HepG2 (cell line): ENCODE results near the gene ZNF181. TPM values are rescaled to one million over a fixed set of nuclear protein-coding genes. Genes with fewer than 3 reads are reported as not detected.
A peak's percentile ranks its signal among the peaks of the same experiment; 100 is the strongest.

ENCODE experiments used
- CENPT ChIP-seq: sonication (generic); formaldehyde crosslinking; IDR thresholded peaks from 2 replicates; pipeline ENCODE4 v1.8.0; 2022; ENCODE audit warnings: low read depth, mild to moderate bottlenecking, moderate library complexity, missing genetic modification reagents
- DMTF1 ChIP-seq: sonication (generic); formaldehyde crosslinking; IDR thresholded peaks from 2 replicates; pipeline ENCODE4 v1.4.0; 2020; ENCODE audit warnings: mild to moderate bottlenecking, missing genetic modification reagents
- ELF3 ChIP-seq: IDR thresholded peaks from 2 replicates; pipeline ENCODE4 v1.6.1; 2016; ENCODE audit warnings: missing genetic modification reagents, missing compliant biosample characterization
- MYC ChIP-seq: sonication (generic); formaldehyde crosslinking; IDR thresholded peaks from 2 replicates; pipeline ENCODE4 v1.9.0; 2021; ENCODE audit warnings: missing genetic modification reagents, borderline replicate concordance
- STAG1 ChIP-seq: sonication (generic); formaldehyde crosslinking; IDR thresholded peaks from 2 replicates; pipeline ENCODE4 v1.4.0; 2020; ENCODE audit warnings: missing genetic modification reagents
- ZBTB39 ChIP-seq: sonication (generic); formaldehyde crosslinking; IDR thresholded peaks from 2 replicates; pipeline ENCODE4 v1.5.0; 2020; ENCODE audit warnings: missing genetic modification reagents
- ZGPAT ChIP-seq: IDR thresholded peaks from 2 replicates; pipeline ENCODE4 v1.6.1; 2016; ENCODE audit warnings: mild to moderate bottlenecking
- ZNF230 ChIP-seq: sonication (generic); formaldehyde crosslinking; IDR thresholded peaks from 2 replicates; pipeline ENCODE4 v1.4.0; 2020; ENCODE audit warnings: mild to moderate bottlenecking, missing genetic modification reagents
- ZNF326 ChIP-seq: sonication (generic); formaldehyde crosslinking; IDR thresholded peaks from 2 replicates; pipeline ENCODE4 v1.4.0; 2020; ENCODE audit warnings: missing genetic modification reagents, borderline replicate concordance
- ZNF576 ChIP-seq: sonication (generic); formaldehyde crosslinking; IDR thresholded peaks from 2 replicates; pipeline ENCODE4 v1.4.0; 2020; ENCODE audit warnings: mild to moderate bottlenecking, missing genetic modification reagents
- ZNF816 ChIP-seq: sonication (generic); formaldehyde crosslinking; IDR thresholded peaks from 2 replicates; pipeline ENCODE4 v1.8.0; 2022; ENCODE audit warnings: missing genetic modification reagents, mild to moderate bottlenecking, borderline replicate concordance
- polyA plus RNA-seq, 8 experiments: library from polyadenylated mRNA; depleted of rRNA in 3 of 8; stranded (reverse) in 7 of 8; unstranded in 1 of 8; fragments of >200 nt; fragmentation: Illumina TruSeq in 4 of 8; extraction: Trizol in 4 of 8; gene quantifications; 2 replicates each; pipeline versions ENCODE4 v1.2.1 to v1.2.3, GENCODE V29; 2011 to 2016; ENCODE audit warnings: low read depth in 4 of 8, missing spikeins in 1 of 8, mixed read lengths in 1 of 8; ENCODE audit not compliant: insufficient read depth in 1 of 8
- total RNA-seq, 5 experiments: library from RNA; depleted of rRNA; stranded (reverse); fragments of >200 nt; fragmentation: Illumina TruSeq; extraction: Trizol; gene quantifications; 2 replicates each; pipeline ENCODE4 v1.2.3, GENCODE V29; 2016; ENCODE audit warnings: low read depth in 1 of 5
- TF ChIP-seq, protein P1 (sequence below): sonication (generic); formaldehyde crosslinking; IDR thresholded peaks from 2 replicates; pipeline ENCODE4 v1.5.0; 2020; ENCODE audit warnings: mild to moderate bottlenecking, missing genetic modification reagents
- TF ChIP-seq, protein P2 (sequence below): sonication (generic); formaldehyde crosslinking; IDR thresholded peaks from 2 replicates; pipeline ENCODE4 v1.5.0; 2020; ENCODE audit warnings: mild to moderate bottlenecking, missing genetic modification reagents

Gene ZNF181
- total and polyA plus RNA-seq, 2 of the 13 experiments (the other 11 are each of a cell fraction or from before 2014, with no cell fraction given): 10.6 to 15.5 TPM

GRCh38 chr19:34712395-34713261 lies 21.4 kb upstream of the ZNF181 start (continued):
- no peak for TF ChIP-seq ZGPAT
- TF ChIP-seq, protein P1, sequence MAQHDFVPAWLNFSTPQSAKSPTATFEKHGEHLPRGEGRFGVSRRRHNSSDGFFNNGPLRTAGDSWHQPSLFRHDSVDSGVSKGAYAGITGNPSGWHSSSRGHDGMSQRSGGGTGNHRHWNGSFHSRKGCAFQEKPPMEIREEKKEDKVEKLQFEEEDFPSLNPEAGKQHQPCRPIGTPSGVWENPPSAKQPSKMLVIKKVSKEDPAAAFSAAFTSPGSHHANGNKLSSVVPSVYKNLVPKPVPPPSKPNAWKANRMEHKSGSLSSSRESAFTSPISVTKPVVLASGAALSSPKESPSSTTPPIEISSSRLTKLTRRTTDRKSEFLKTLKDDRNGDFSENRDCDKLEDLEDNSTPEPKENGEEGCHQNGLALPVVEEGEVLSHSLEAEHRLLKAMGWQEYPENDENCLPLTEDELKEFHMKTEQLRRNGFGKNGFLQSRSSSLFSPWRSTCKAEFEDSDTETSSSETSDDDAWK (CRISPR knock-in tag): no peak
- TF ChIP-seq ZNF230 (CRISPR knock-in tag): no peak
- peak; percentile 95 for TF ChIP-seq STAG1 (CRISPR knock-in tag)
- TF ChIP-seq ELF3: peak; percentile 57
- TF ChIP-seq ZNF326 (CRISPR knock-in tag): no peak
- no peak for TF ChIP-seq ZBTB39
- TF ChIP-seq ZNF576 (CRISPR knock-in tag): no peak
- no peak for TF ChIP-seq ZNF816 (CRISPR knock-in tag)
- TF ChIP-seq MYC (CRISPR knock-in tag): peak; percentile 49; the same call in 1 of the 2 replicates
- TF ChIP-seq DMTF1 (CRISPR knock-in tag): no peak
- TF ChIP-seq, protein P2, sequence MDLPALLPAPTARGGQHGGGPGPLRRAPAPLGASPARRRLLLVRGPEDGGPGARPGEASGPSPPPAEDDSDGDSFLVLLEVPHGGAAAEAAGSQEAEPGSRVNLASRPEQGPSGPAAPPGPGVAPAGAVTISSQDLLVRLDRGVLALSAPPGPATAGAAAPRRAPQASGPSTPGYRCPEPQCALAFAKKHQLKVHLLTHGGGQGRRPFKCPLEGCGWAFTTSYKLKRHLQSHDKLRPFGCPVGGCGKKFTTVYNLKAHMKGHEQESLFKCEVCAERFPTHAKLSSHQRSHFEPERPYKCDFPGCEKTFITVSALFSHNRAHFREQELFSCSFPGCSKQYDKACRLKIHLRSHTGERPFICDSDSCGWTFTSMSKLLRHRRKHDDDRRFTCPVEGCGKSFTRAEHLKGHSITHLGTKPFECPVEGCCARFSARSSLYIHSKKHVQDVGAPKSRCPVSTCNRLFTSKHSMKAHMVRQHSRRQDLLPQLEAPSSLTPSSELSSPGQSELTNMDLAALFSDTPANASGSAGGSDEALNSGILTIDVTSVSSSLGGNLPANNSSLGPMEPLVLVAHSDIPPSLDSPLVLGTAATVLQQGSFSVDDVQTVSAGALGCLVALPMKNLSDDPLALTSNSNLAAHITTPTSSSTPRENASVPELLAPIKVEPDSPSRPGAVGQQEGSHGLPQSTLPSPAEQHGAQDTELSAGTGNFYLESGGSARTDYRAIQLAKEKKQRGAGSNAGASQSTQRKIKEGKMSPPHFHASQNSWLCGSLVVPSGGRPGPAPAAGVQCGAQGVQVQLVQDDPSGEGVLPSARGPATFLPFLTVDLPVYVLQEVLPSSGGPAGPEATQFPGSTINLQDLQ (CRISPR knock-in tag): no peak
- TF ChIP-seq CENPT: no peak
